Cardiac fibroblast (primary cell): ENCODE measurements around the gene FREY1.

Experiments
- DNase-seq, 2 donors: peaks; one replicate each; pipeline versions ENCODE4 v3.0.0 to v3.0.0-alpha.2; 2010; ENCODE audit warnings: low read depth in 2 of 2
- H3K4me3 ChIP-seq, 2 donors: replicated peaks in 1 of 2; 1 replicate in 1 of 2; 2 replicates in 1 of 2; pipeline ENCODE4 v1.5.1; 2011; ENCODE audit warnings: low read depth in 2 of 2, low read length in 2 of 2, mild to moderate bottlenecking in 2 of 2, moderate library complexity in 1 of 2
- CTCF ChIP-seq: IDR thresholded peaks from one replicate; pipeline ENCODE4 v1.5.1; 2011; ENCODE audit warnings: low read depth, mild to moderate bottlenecking, low read length, inconsistent platforms

Gene FREY1

GRCh38 chr11:45895553-45896259 lies 11.4 kb downstream of the FREY1 start:
- no peak overlapping the region for H3K4me3 ChIP-seq
- DNase-seq, result no peak
- TF ChIP-seq CTCF, result no peak

GRCh38 chr11:45894555-45895247 lies 12.4 kb downstream of the FREY1 start:
- no peak for TF ChIP-seq CTCF
- H3K4me3 ChIP-seq, result no peak overlapping the region
- DNase-seq, result no peak

- no peak overlapping the region for H3K4me3 ChIP-seq
- no peak for TF ChIP-seq CTCF
- no peak for DNase-seq
Measured at GRCh38 chr11:45892856-45893255, 14.2 kb downstream of the FREY1 start.

- TF ChIP-seq CTCF, result no peak
- no peak for DNase-seq
- no peak overlapping the region for H3K4me3 ChIP-seq
Measured at GRCh38 chr11:45890886-45891550, 16.1 kb downstream of the FREY1 start.

GRCh38 chr11:45889966-45890365 lies 17.1 kb downstream of the FREY1 start:
- H3K4me3 ChIP-seq, result no peak overlapping the region
- no peak for DNase-seq
- TF ChIP-seq CTCF, result no peak

GRCh38 chr11:45889555-45889954 lies 17.5 kb downstream of the FREY1 start:
- no peak overlapping the region for H3K4me3 ChIP-seq
- no peak for TF ChIP-seq CTCF
- no peak for DNase-seq
